ENCODE results near the gene GNAL.

GNAL gene

GRCh38 chr18:11767329-11767728, 78.3 kb downstream of the GNAL start:
- DNase-seq (ENCODE audit: low spot score): no peak

- no peak for DNase-seq (ENCODE audit: low spot score)
Observed at GRCh38 chr18:11767935-11768334, 78.9 kb downstream of the GNAL start.

GRCh38 chr18:11775436-11776174, 86.5 kb downstream of the GNAL start:
- no peak for DNase-seq (ENCODE audit: low spot score)

- no peak for DNase-seq (ENCODE audit: low spot score)
Observed at GRCh38 chr18:11780042-11780441, 91.0 kb downstream of the GNAL start.

- no peak for DNase-seq (ENCODE audit: low spot score)
Observed at GRCh38 chr18:11783716-11784331, 94.8 kb downstream of the GNAL start.

GRCh38 chr18:11784674-11785304, 95.7 kb downstream of the GNAL start:
- no peak for DNase-seq (ENCODE audit: low spot score)

- DNase-seq (ENCODE audit: low spot score): no peak
Observed at GRCh38 chr18:11785444-11786055, 96.5 kb downstream of the GNAL start.

- DNase-seq (ENCODE audit: low spot score): no peak
Observed at GRCh38 chr18:11789716-11790510, 100.8 kb downstream of the GNAL start.

- DNase-seq (ENCODE audit: low spot score): no peak
Observed at GRCh38 chr18:11791131-11791530, 102.1 kb downstream of the GNAL start.

GRCh38 chr18:11792632-11793031, 103.6 kb downstream of the GNAL start:
- DNase-seq (ENCODE audit: low spot score): no peak

GRCh38 chr18:11794195-11794594, 105.1 kb downstream of the GNAL start:
- no peak for DNase-seq (ENCODE audit: low spot score)

- DNase-seq (ENCODE audit: low spot score): no peak
Observed at GRCh38 chr18:11795916-11796315, 106.9 kb downstream of the GNAL start.

- DNase-seq (ENCODE audit: low spot score): no peak
Observed at GRCh38 chr18:11798271-11798670, 109.2 kb downstream of the GNAL start.

- no peak for DNase-seq (ENCODE audit: low spot score)
Observed at GRCh38 chr18:11799066-11799465, 110.0 kb downstream of the GNAL start.

- no peak for DNase-seq (ENCODE audit: low spot score)
Observed at GRCh38 chr18:11800566-11801334, 111.7 kb downstream of the GNAL start.

- no peak for DNase-seq (ENCODE audit: low spot score)
Observed at GRCh38 chr18:11801573-11801972, 112.5 kb downstream of the GNAL start.

- no peak for DNase-seq (ENCODE audit: low spot score)
Observed at GRCh38 chr18:11802158-11802557, 113.1 kb downstream of the GNAL start.

- no peak for DNase-seq (ENCODE audit: low spot score)
Observed at GRCh38 chr18:11802586-11802985, 113.5 kb downstream of the GNAL start.

- no peak for DNase-seq (ENCODE audit: low spot score)
Observed at GRCh38 chr18:11807233-11807632, 118.2 kb downstream of the GNAL start.

GRCh38 chr18:11808001-11808855, 119.2 kb downstream of the GNAL start:
- DNase-seq (ENCODE audit: low spot score): peak; percentile 25
